GM19468 (cell line): ENCODE data around the gene CETP.
"Not testable (repeated sequence)": the region's sequence is repeated elsewhere in the genome, so short reads cannot be mapped to it uniquely, and the experiment has no call there.

Source experiments
- ATAC-seq: cut with Tn5 transposase; IDR thresholded peaks from one replicate; pipeline ENCODE4 v1.9.1; 2021; ENCODE audit warnings: mild to moderate bottlenecking, moderate library complexity, moderate number of reproducible peaks; ENCODE audit not compliant: unreplicated experiment; ENCODE audit errors: extremely low read depth

The CETP gene

GRCh38 chr16:56977216-56977615 is 15.5 kb downstream of the CETP start:
- ATAC-seq, result no peak

- ATAC-seq, result no peak
These were observed 16.2 kb downstream of the CETP start for GRCh38 chr16:56977823-56978430.

GRCh38 chr16:56980201-56980535 is 18.4 kb downstream of the CETP start:
- ATAC-seq, result no peak

GRCh38 chr16:56980792-56981724 is 19.3 kb downstream of the CETP start:
- no peak for ATAC-seq

GRCh38 chr16:56981729-56982271 is 20.1 kb downstream of the CETP start:
- no peak for ATAC-seq

GRCh38 chr16:56982695-56983094 is 20.9 kb downstream of the CETP start:
- ATAC-seq, result no peak

- no peak for ATAC-seq
These were observed 21.5 kb downstream of the CETP start for GRCh38 chr16:56983211-56983751.

GRCh38 chr16:56984639-56985038 is 22.9 kb downstream of the CETP start:
- no peak for ATAC-seq

- no peak for ATAC-seq
These were observed 23.7 kb downstream of the CETP start for GRCh38 chr16:56985288-56985961.

- ATAC-seq, result no peak
These were observed 24.2 kb downstream of the CETP start for GRCh38 chr16:56985962-56986360.

- no peak for ATAC-seq
These were observed 24.6 kb downstream of the CETP start for GRCh38 chr16:56986361-56986760.

GRCh38 chr16:56986908-56987307 is 25.2 kb downstream of the CETP start:
- ATAC-seq, result not testable (repeated sequence)

- ATAC-seq, result no peak
These were observed 25.9 kb downstream of the CETP start for GRCh38 chr16:56987692-56988091.

- no peak for ATAC-seq
These were observed 26.6 kb downstream of the CETP start for GRCh38 chr16:56988161-56988947.

- ATAC-seq, result peak; percentile 66
These were observed 27.5 kb downstream of the CETP start, which contains the start of gene NLRC5 for GRCh38 chr16:56988948-56989945. TSS of gene NLRC5 (plus strand) at chr16:56989557. CDS start at chr16:57020713, 31,156 bp downstream.

GRCh38 chr16:56989988-56990387 is 28.2 kb downstream of the CETP start:
- no peak for ATAC-seq

- no peak for ATAC-seq
These were observed 28.9 kb downstream of the CETP start for GRCh38 chr16:56990407-56991286.

- not testable (repeated sequence) for ATAC-seq
These were observed 30.7 kb downstream of the CETP start for GRCh38 chr16:56992431-56992830.
